Parathyroid adenoma (tissue), 2 donors: ENCODE results near the gene LYSMD4.

ENCODE experiments used
- H2AFZ ChIP-seq: fragments of 300-600 bp; sonication (generic); one replicate; pipeline ENCODE4 v1.7.0; 2017; ENCODE audit warnings: antibody characterized with exemption, mild to moderate bottlenecking
- H3K27ac ChIP-seq: fragments of 300-600 bp; sonication (generic); one replicate; pipeline ENCODE4 v1.7.0; 2017
- H3K27me3 ChIP-seq: fragments of 300-600 bp; sonication (generic); one replicate; pipeline ENCODE4 v1.7.0; 2017; ENCODE audit warnings: low read length; ENCODE audit not compliant: control insufficient read depth, insufficient read depth
- H3K36me3 ChIP-seq: fragments of 300-600 bp; sonication (generic); one replicate; pipeline ENCODE4 v1.7.0; 2017; ENCODE audit warnings: low read length; ENCODE audit not compliant: control insufficient read depth, insufficient read depth
- H3K4me1 ChIP-seq: fragments of 300-600 bp; sonication (generic); one replicate; pipeline ENCODE4 v1.7.0; 2017; ENCODE audit warnings: control low read depth
- H3K4me2 ChIP-seq: fragments of 300-600 bp; sonication (generic); one replicate; pipeline ENCODE4 v1.7.0; 2017; ENCODE audit warnings: low read length
- H3K4me3 ChIP-seq: fragments of 300-600 bp; sonication (generic); one replicate; pipeline ENCODE4 v1.7.0; 2017; ENCODE audit warnings: low read depth, low read length
- H3K79me2 ChIP-seq: fragments of 300-600 bp; sonication (generic); one replicate; pipeline ENCODE4 v1.7.0; 2017; ENCODE audit warnings: control low read depth
- H3K9ac ChIP-seq: fragments of 300-600 bp; sonication (generic); one replicate; pipeline ENCODE4 v1.7.0; 2017; ENCODE audit warnings: mild to moderate bottlenecking
- H3K9me3 ChIP-seq: fragments of 300-600 bp; sonication (generic); one replicate; pipeline ENCODE4 v1.7.0; 2017; ENCODE audit warnings: low read length; ENCODE audit not compliant: control insufficient read depth
- CTCF ChIP-seq: fragments of 300-600 bp; sonication (generic); IDR thresholded peaks from one replicate; pipeline ENCODE4 v1.7.0; 2017; ENCODE audit warnings: antibody characterized with exemption, mild to moderate bottlenecking
- donor health status: primary hyperparathyroidism.

LYSMD4 gene

GRCh38 chr15:99722406-99722805 lies 10.8 kb downstream of the LYSMD4 start:
- Histone ChIP-seq H3K79me2 (no peaks in the 10 kb centered on the region), H3K4me3 (no peak overlapping the region), H3K4me1 (peaks cover 3% of the 10 kb centered on the region), H3K4me2 (no peak overlapping the region), H3K27me3 (no peaks in the 10 kb centered on the region), H3K36me3 (no peaks in the 10 kb centered on the region), H3K27ac (no peak overlapping the region), H3K9ac (no peak overlapping the region), H3K9me3 (no peaks in the 10 kb centered on the region), H2AFZ (no peak overlapping the region)
- TF ChIP-seq CTCF, result no peak

DNA sequence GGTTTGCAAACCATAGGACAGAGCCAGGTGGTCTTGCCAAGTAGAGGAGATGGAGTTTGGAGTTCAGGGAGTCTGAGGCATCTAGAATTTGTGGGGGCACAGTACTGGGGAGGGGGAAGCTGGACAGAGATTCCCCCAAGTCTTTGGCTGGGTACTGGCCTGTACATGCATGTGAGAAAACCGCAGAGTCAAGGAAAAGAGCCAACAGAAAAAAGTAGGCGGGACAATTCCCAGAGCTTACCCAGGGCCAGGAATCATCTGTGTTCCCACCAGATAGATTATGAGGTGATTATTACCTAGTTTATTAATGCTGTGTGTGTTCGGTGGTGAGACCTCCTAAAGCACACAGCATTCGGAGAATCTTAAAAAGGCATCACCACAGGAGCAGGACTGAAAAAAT lies 11.3 kb downstream of the LYSMD4 start:
- H3K27ac ChIP-seq, result no peak overlapping the region

DNA sequence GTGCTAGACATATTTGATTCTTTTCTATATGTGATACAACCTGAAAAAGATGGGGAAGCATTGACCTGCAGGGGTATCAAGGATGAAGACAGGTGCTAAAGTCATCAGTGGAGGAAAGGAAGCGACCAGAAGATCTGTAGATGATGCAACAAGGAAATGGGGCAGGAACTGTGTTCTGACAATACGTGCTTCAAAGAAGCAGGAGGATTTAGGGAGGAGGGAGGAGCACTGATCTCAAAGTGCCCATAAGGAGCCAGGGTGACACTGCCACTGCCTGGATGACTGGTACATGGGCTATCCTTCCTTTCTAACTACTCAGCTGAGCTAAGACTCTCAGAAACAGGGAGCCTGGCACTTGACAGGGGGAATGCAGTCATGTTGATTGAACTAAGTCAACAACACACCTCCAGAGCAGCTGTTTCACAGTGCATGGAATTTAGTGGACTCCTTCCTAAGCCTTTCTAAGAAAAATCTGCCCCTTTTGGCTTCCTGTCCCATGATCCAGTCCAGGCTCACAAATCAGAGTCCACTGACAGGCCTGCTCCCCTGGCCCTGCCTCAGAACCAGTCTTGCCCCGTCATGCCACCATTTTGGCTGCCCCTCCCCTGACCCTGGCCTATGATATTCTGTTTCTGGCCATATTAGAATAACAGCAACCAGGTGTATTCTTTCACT lies 12.0 kb downstream of the LYSMD4 start:
- Histone ChIP-seq H3K36me3 (no peaks in the 10 kb centered on the region), H3K4me1 (peaks cover 3% of the 10 kb centered on the region), H3K79me2 (no peaks in the 10 kb centered on the region), H3K27ac (no peak overlapping the region), H3K9ac (no peak overlapping the region), H3K4me3 (no peak overlapping the region), H2AFZ (no peak overlapping the region), H3K9me3 (no peaks in the 10 kb centered on the region), H3K4me2 (no peak overlapping the region), H3K27me3 (no peaks in the 10 kb centered on the region)
- no peak for TF ChIP-seq CTCF

More for the DNA sequence above, 11.3 kb downstream of the LYSMD4 start:
- Histone ChIP-seq H3K9me3 (no peaks in the 10 kb centered on the region), H3K27me3 (no peaks in the 10 kb centered on the region), H3K9ac (no peak overlapping the region), H3K79me2 (no peaks in the 10 kb centered on the region), H2AFZ (no peak overlapping the region), H3K36me3 (no peaks in the 10 kb centered on the region), H3K4me1 (peaks cover 3% of the 10 kb centered on the region), H3K4me3 (no peak overlapping the region), H3K4me2 (no peak overlapping the region)
- TF ChIP-seq CTCF, result no peak

- H2AFZ ChIP-seq, result no peak overlapping the region
- no peak overlapping the region for H3K4me2 ChIP-seq
- no peaks in the 10 kb centered on the region for H3K36me3 ChIP-seq
- H3K9ac ChIP-seq, result no peak overlapping the region
- no peak overlapping the region for H3K4me3 ChIP-seq
- H3K4me1 ChIP-seq, result peaks cover 3% of the 10 kb centered on the region
- no peaks in the 10 kb centered on the region for H3K27me3 ChIP-seq
- no peaks in the 10 kb centered on the region for H3K9me3 ChIP-seq
- no peak overlapping the region for H3K27ac ChIP-seq
- no peak for TF ChIP-seq CTCF
- H3K79me2 ChIP-seq, result no peaks in the 10 kb centered on the region
These were observed 12.7 kb downstream of the LYSMD4 start for GRCh38 chr15:99720533-99720932.

DNA sequence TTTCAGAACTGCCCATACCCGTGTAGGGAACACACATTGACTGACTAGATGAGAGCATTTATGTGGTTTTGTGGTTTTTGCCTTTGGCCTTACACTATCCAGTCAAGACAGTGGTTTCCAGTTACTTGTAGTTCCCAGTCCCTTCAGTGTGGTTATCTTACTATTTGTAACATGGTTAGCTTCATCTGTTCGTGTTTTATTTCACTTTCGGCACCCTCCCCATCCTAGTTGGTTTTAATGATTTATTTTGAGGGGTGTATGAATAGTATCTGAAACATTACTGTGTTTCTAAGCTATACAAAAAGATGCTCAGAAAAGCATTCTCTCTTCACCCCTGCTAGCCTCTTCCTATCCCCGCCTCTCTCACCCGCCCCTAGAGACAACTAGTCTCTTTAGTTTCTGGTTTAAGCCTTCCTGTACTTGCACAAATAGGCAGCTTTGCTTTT lies 14.1 kb downstream of the LYSMD4 start:
- Histone ChIP-seq H3K27me3 (no peaks in the 10 kb centered on the region), H2AFZ (no peak overlapping the region), H3K4me1 (peaks cover 3% of the 10 kb centered on the region), H3K9me3 (no peaks in the 10 kb centered on the region), H3K4me2 (no peak overlapping the region), H3K79me2 (no peaks in the 10 kb centered on the region), H3K9ac (no peak overlapping the region), H3K27ac (no peak overlapping the region), H3K36me3 (no peaks in the 10 kb centered on the region), H3K4me3 (no peak overlapping the region)
- TF ChIP-seq CTCF, result no peak
